HL-60 (cell line): Measurements from ENCODE around the gene PRLR.

Source experiments
- DNase-seq, 2 experiments: peaks; one replicate each; pipeline ENCODE4 v3.0.0-alpha.2; 2010 to 2020; ENCODE audit warnings: low read depth in 1 of 2, low spot score in 1 of 2
- H3K27ac ChIP-seq: fragments of 250-450 bp; sonication (Bioruptor Pico); replicated peaks from 2 replicates; pipeline ENCODE4 v1.5.1; 2020; ENCODE audit warnings: mild to moderate bottlenecking, moderate library complexity
- H3K27me3 ChIP-seq: fragments of 250-450 bp; sonication (Bioruptor Pico); 2 replicates; pipeline ENCODE4 v1.5.1; 2021; ENCODE audit warnings: mild to moderate bottlenecking, moderate library complexity; ENCODE audit not compliant: insufficient read depth, poor library complexity, severe bottlenecking
- H3K4me3 ChIP-seq: replicated peaks from 2 replicates; pipeline ENCODE4 v1.5.1; 2011; ENCODE audit warnings: mild to moderate bottlenecking, control low read depth, low read length; ENCODE audit not compliant: insufficient read depth
- CTCF ChIP-seq: IDR thresholded peaks from one replicate; pipeline ENCODE4 v1.5.1; 2011; ENCODE audit warnings: low read length, control low read depth, inconsistent platforms; ENCODE audit not compliant: insufficient read depth
- GABPA ChIP-seq: IDR thresholded peaks from 2 replicates; pipeline ENCODE4 v1.6.1; 2012; ENCODE audit warnings: low read depth
- POLR2AphosphoS5 ChIP-seq: IDR thresholded peaks from 2 replicates; pipeline ENCODE4 v1.6.1; 2012; ENCODE audit warnings: low read depth
- REST ChIP-seq: IDR thresholded peaks from 2 replicates; pipeline ENCODE4 v1.6.1; 2012; ENCODE audit warnings: low read depth; ENCODE audit not compliant: insufficient replicate concordance
- SPI1 ChIP-seq: IDR thresholded peaks from 2 replicates; pipeline ENCODE4 v1.6.1; 2012; ENCODE audit warnings: low read depth, mild to moderate bottlenecking, borderline replicate concordance

PRLR gene

DNA sequence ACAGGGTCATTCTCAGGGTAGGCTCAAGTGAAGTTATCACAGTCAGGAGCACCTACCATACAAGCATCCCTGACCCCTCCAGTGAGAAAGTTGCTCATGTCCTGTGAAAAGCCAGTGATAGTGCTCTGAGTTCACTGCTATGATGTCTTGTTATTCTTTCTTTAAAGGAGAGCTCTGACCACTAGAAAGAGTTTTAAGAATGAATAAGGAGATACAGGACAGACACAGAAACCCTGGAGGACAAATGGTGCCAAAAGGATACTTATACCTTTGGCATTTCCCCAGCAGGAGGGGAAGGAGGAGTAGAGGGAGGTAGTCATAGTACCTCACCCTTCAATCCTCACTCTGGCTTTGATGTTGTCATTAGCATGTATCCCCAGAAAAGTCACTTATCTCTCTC is 98.6 kb downstream of the PRLR start:
- no peak for DNase-seq
- Histone ChIP-seq H3K27ac (no peak overlapping the region), H3K4me3 (no peak overlapping the region), H3K27me3 (no peaks in the 10 kb centered on the region)
- TF ChIP-seq REST: no peak
- TF ChIP-seq CTCF: no peak
- no peak for TF ChIP-seq SPI1
- TF ChIP-seq POLR2AphosphoS5: no peak
- TF ChIP-seq GABPA: no peak

- TF ChIP-seq CTCF (no peak), SPI1 (no peak), POLR2AphosphoS5 (no peak), GABPA (no peak), REST (no peak)
- Histone ChIP-seq H3K4me3 (no peak overlapping the region), H3K27ac (no peak overlapping the region), H3K27me3 (no peaks in the 10 kb centered on the region)
- DNase-seq: no peak
Observed at GRCh38 chr5:35129921-35130485, 100.3 kb downstream of the PRLR start.

GRCh38 chr5:35129276-35129675 is 101.0 kb downstream of the PRLR start:
- no peak for DNase-seq
- Histone ChIP-seq H3K4me3 (no peak overlapping the region), H3K27ac (no peak overlapping the region), H3K27me3 (no peaks in the 10 kb centered on the region)
- TF ChIP-seq SPI1: no peak
- no peak for TF ChIP-seq CTCF
- TF ChIP-seq POLR2AphosphoS5: no peak
- no peak for TF ChIP-seq GABPA
- no peak for TF ChIP-seq REST
